Fibroblast of the aortic adventitia (primary cell): ENCODE results near the gene SEPHS1. TPM values are rescaled to one million over a fixed set of nuclear protein-coding genes. Genes with fewer than 3 reads are reported as not detected.

Experiments used
- DNase-seq: peaks from one replicate; pipeline ENCODE4 v3.0.0-alpha.2; 2010; ENCODE audit warnings: low read depth
- H3K4me3 ChIP-seq: 2 replicates; pipeline ENCODE4 v1.5.1; 2011; ENCODE audit warnings: low read depth, mild to moderate bottlenecking, control low read depth, low read length, moderate library complexity
- total RNA-seq: library from RNA; depleted of rRNA; stranded (reverse); fragments of >200 nt; gene quantifications from 2 replicates; pipeline ENCODE4 v1.2.3, GENCODE V29; 2012; ENCODE audit warnings: low replicate concordance
- TF ChIP-seq, protein P1 (sequence below): IDR thresholded peaks from 2 replicates; pipeline ENCODE4 v1.5.1; 2011; ENCODE audit warnings: mild to moderate bottlenecking, low read length, control low read depth, inconsistent platforms; ENCODE audit not compliant: insufficient read depth

Gene SEPHS1
- total RNA-seq, 1 donor, result 35.2 TPM

DNA sequence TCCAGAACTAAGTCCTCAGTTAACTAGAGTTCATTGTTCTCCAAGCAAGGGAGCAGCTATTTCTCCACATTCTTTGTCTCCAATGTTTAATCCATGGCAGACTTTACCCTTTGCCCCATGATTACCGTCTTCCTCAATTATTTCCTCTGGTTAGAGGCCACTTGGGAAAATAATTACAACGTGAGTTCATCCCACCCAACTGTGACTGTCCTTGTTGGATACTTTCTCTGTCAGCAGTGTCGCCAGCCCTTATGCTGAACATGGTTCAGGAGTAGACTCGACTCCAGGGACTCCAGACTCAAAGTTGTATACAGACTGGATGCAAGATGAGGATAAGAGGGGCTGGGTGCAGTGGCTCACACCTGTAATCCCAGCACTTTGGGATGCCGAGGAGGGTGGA, 17.1 kb upstream of the SEPHS1 start:
- no peak for DNase-seq

DNA sequence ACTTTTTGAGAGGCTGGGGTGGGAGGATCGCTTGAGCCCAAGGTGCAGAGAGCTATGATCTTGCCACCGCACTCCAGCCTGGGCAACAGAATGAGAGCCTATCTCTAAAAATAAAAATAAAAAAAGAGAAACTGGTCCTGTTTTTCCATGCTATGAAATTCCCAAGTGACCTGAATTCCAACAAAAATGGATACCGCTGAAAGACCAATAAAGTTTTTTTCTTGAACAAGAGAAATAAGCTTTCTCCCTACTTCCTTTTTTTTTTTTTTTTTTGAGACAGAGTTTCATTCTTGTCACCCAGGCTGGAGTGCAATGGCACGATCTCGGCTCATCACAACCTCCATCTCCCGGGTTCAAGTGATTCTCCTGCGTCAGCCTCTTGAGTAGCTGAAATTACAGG, 12.5 kb upstream of the SEPHS1 start:
- TF ChIP-seq, protein P1, sequence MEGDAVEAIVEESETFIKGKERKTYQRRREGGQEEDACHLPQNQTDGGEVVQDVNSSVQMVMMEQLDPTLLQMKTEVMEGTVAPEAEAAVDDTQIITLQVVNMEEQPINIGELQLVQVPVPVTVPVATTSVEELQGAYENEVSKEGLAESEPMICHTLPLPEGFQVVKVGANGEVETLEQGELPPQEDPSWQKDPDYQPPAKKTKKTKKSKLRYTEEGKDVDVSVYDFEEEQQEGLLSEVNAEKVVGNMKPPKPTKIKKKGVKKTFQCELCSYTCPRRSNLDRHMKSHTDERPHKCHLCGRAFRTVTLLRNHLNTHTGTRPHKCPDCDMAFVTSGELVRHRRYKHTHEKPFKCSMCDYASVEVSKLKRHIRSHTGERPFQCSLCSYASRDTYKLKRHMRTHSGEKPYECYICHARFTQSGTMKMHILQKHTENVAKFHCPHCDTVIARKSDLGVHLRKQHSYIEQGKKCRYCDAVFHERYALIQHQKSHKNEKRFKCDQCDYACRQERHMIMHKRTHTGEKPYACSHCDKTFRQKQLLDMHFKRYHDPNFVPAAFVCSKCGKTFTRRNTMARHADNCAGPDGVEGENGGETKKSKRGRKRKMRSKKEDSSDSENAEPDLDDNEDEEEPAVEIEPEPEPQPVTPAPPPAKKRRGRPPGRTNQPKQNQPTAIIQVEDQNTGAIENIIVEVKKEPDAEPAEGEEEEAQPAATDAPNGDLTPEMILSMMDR, result no peak
- no peak for DNase-seq
- no peak overlapping the region for H3K4me3 ChIP-seq

More for the DNA sequence above, 17.1 kb upstream of the SEPHS1 start:
- TF ChIP-seq, protein P1, result no peak
- H3K4me3 ChIP-seq, result no peak overlapping the region

DNA sequence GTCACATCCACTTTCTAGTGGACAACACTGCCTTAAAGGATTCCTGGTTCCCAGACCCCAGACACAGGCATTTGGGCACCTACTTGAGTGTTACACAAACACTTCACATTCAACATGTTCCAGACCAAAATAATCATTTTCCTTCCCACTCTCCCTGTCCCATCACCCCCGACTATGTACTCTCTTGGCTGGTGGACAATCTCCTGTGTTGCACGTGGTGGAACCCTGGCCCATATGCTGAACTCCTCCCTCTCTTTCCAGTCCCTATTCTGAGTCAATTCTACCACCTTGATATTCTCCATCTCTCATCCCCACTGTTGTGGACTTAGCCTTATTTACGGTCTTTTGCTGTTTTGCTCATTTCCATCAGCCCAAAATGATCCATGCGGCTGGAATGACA, 8.3 kb upstream of the SEPHS1 start:
- TF ChIP-seq, protein P1, result no peak
- H3K4me3 ChIP-seq, result no peak overlapping the region
- DNase-seq, result no peak

DNA sequence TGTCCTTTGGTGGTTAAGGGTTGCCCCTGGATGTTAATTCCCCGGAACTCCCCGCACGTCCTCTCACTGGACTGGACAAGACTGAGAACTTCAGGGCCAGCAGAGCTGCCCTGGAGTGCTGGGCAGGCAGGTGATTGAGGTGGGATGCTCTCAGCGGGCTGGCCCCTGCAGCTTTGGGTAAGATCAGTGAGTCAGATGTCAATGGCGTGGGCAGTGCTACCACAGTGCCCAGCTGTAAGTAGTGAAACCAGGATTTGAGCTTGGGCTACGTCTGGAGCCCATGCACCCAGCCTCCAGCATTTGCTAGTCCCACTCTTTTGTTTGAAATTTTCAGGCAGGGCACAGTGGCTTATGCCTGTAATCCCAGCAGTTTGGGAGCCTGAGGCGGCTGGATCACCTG, 6.7 kb upstream of the SEPHS1 start:
- TF ChIP-seq, protein P1, result no peak
- no peak overlapping the region for H3K4me3 ChIP-seq
- DNase-seq, result no peak

DNA sequence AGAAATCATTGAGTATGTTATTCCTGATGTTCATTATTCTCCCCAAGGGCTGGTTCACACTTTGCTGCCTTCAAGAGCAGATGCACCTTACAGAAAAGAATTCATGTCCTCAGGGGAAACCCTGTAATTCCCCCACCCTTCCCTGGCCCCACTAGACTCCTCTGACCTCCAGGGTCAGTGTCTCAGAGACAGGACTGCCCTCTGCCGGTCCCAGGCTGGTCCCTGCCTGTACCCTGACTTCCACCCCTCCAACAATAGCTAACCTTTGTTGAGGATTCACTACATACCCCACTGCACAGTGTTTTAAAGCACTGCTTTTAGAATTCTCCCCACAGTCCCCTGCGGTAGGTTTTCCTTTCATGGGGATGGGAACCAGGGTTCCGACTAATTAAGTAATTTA, 4.4 kb upstream of the SEPHS1 start:
- no peak overlapping the region for H3K4me3 ChIP-seq
- TF ChIP-seq, protein P1, result no peak
- DNase-seq, result no peak

DNA sequence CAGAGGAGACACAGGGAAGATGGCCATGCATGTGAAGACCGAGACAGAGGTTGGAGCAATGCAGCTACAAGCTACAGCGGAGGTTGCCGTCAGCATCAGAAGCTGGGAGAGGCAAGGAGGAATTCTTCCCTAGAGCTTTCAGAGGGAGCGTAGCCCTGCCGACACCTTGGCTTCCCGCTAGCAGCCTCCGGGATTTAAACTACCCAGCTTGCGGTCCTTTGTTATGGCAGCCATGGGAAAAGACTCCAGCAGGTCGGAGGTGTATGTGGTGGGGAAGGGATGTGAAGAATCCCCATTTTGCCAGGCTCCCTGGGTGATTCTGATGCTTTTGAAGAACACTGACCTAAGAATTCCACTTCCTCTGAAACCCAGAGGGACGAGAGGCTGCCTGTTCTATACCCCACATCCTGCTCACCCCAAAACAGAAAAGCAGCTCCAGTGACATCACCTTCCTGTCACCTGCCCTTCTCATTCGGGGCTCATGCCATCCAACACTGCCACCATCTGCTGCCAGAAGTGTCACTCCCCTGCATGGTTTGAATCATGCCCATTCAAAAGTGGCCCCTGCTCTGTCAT, 3.3 kb upstream of the SEPHS1 start:
- no peak for DNase-seq
- TF ChIP-seq, protein P1, result no peak
- no peak overlapping the region for H3K4me3 ChIP-seq
